Left ventricle myocardium superior (tissue), 1 donor: ENCODE results near the gene NR0B1. TPM values are rescaled to one million over a fixed set of nuclear protein-coding genes. Genes with fewer than 3 reads are reported as not detected.

Experiments used
- ATAC-seq: fragments of 200-7000 bp; cut with Tn5 transposase; one replicate; pipeline ENCODE4 v1.9.1; 2020; ENCODE audit warnings: mild to moderate bottlenecking, moderate library complexity
- DNase-seq: peaks from one replicate; pipeline ENCODE4 v3.0.0-alpha.2; 2020
- intact Hi-C: fragments of 100-400 bp; cut with micrococcal nuclease; formaldehyde crosslinking; loops from one replicate; pipeline ENCODE4 v1.11.0; 2022
- long read RNA-seq: library from polyadenylated mRNA; unstranded; transcript quantifications from one replicate; pipeline ENCODE4 v2.0.0, GENCODE V29; 2021
- total RNA-seq: library from RNA; stranded (reverse); fragmentation: NEBNext Ultra II Directional; extraction: Animal tissue kit (Norgen Biotek cat#: 25700); gene quantifications from one replicate; pipeline ENCODE4 v1.2.1, GENCODE V29; 2021
- donor health status: DM: no; HTN: yes; CAD: no; lungs with severe emphysema.

Gene NR0B1
- not detected for total RNA-seq
- long read RNA-seq: 0 reads

DNA sequence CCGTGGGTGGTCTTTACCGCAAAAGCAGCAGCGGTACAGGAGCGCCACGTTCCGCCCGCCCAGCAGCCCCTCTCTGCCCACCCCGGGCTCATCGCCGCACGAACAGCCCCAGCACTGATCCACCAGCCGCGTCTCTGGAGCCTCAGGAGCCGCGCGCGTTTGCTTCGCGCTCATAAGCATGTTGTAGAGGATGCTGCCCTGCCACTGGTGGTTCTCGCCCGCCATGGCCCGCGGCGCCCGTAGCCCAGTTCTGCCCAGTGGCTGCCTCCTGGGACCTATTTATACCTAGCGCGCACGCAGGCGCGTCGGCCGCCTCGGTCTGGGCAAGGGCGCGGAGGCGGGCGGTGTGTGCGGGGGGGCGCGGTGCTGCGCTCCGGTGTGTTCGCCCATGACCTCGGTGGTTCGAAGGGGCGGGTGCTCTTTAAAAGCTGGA is at the start of gene NR0B1:
Gene NR0B1 (minus strand): TSS at position 252 of the 433 bp plus-strand sequence. CDS start 27 bp downstream, at position 225.
- intact Hi-C loops: no loop called here
- DNase-seq: peak; percentile 33
- peak; percentile 87 for ATAC-seq

DNA sequence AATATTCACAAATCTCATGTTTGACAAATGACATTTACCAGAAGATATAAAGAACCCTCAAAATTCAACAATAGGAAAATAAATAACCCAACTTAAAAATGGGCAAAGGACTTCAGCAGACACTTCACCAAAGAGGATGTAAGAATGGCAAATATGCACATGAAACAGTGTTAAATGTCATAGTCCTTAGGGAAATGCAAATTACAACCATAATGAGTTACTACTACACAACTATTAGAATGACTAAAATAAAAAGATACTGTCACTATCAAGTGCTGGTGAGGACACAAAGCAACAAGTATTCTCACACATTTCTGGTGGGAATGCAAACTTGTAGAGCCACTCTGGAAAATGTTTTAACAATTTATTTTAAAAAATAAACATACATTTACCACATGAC is 40.8 kb upstream of the NR0B1 start:
- DNase-seq (no peak), ATAC-seq (no peak)
- intact Hi-C loops: no loop called here

DNA sequence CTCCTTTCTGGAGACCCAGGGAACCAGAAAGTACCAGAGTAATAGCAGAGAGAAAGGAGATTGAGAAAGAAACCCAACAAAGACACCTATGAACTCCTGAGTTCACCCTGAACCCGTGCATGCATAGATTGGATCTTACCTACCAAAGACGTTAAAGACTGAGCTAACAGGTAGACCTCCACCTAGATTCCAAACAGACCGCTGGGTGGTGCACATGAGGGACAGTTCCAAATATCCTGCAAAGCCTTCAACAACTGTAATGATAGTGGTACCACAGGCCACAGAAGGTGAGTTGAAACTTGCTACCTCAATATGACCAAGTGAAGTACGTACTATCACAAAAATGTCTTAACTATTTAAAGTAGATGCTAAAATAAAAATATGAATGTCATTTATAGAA is 34.0 kb upstream of the NR0B1 start:
- intact Hi-C loops: no loop called here
- no peak for ATAC-seq
- no peak for DNase-seq

DNA sequence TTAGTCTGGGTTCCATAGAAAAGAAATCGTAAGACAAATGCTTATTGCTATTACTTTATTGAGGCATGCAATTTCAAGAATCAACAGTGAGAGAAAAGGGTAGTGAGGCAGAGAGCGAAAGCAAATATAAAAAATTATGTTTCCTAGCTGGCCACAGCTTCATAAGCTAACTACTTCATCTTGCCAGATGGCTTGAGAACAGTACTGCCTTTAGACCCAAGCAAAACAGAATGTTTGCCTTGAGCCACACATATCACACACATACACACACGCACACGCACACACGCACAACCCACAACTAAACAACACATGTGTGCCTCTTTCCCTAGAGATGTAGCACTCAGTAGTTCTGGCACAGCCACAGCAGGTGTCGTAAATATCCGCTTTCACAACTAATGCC is 31.6 kb upstream of the NR0B1 start:
- ATAC-seq: no peak
- intact Hi-C loops: no loop called here
- no peak for DNase-seq

DNA sequence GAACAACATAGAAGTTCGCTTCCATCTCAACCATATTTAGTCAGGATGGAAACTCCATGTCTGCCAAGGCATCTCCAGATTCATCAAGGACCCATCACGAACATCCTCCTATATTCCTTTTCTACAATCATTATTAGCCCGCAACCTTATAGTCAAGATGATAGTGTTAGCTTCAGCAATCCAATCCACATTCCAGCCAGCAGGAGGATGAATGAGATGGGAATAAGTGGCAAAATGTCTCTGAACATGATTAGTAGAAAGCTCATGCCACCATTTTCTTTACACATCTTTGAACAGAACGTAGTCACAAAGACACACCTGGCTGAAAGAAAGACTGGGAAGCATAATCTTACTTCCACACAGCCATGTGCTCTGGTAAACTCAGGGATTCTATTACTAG is 18.6 kb upstream of the NR0B1 start:
- DNase-seq (no peak), ATAC-seq (no peak)
- intact Hi-C loops: no loop called here

- ATAC-seq (no peak), DNase-seq (no peak)
- intact Hi-C loops: no loop called here
These were observed 8.1 kb upstream of the NR0B1 start for GRCh38 chrX:30317308-30317707.

DNA sequence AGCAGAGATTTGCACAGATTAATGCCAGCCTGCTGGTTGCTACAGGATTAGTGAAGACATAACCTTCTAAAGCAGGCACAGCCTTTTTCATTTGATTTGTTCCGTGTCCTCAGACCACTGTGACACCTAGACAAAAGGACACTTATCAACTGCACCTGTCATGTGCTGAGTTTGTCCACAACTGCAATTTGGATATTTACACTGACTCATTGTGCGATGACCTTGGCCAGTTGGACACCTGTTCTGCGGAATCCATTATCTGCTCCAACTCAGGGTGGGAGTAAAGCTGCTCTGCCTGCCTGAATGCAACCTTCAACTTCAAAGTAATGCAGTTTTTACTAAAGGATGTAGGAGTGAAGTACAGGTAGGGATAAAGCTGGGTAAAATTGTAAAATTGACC is 4.1 kb upstream of the NR0B1 start:
- intact Hi-C loops: no loop called here
- DNase-seq (no peak), ATAC-seq (no peak)

GRCh38 chrX:30312858-30313257 is 3.7 kb upstream of the NR0B1 start:
- no peak for DNase-seq
- intact Hi-C loops: no loop called here
- ATAC-seq: no peak

- intact Hi-C loops: no loop called here
- DNase-seq: no peak
- no peak for ATAC-seq
These were observed 1.4 kb upstream of the NR0B1 start for GRCh38 chrX:30310429-30311206.

DNA sequence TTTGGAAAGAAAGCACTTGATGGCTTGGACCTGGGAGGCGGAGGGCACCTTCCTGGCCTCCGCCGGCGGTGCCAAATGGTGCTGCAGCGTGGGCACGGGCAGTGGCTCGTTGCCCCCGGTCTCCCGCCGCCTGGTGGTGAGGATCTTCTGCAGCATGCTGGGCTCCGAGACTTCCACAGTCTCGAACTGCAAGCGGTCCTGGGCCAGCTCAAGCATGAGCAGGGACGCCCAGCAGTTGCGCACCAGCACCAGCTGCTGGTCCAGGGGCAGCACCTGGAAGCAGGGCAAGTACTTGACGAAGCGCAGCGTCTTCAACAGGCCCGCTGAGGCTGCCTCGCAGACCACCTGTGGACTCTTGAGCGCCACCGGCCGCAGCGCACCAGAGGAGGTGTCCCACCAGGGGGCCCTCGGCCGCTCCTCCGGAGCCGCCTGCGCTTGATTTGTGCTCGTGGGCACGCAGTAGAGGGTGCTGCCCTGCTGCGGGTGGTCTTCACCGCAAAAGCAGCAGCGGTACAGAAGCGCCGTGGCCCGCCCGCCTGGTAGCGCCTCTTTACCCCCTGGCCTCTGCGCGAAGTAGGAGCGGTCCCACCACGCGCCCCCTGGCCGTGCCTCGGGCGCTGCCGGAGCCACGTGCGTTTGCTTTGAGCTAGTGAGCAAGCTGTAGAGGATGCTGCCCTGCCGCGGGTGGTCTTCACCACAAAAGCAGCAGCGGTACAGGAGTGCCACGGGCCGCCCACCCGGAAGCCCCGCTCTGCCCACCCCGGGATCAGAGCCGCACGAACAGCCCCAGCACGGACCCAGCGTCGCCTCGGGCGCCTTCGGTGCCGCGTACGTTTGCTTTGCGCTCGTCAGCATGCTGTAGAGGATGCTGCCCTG is 689 bp downstream of the NR0B1 start:
- ATAC-seq: peak; percentile 62
- DNase-seq: no peak
- intact Hi-C loops: no loop called here

GRCh38 chrX:30307466-30307865 is 1.7 kb downstream of the NR0B1 start:
- no peak for ATAC-seq
- intact Hi-C loops: no loop called here
- DNase-seq: no peak

DNA sequence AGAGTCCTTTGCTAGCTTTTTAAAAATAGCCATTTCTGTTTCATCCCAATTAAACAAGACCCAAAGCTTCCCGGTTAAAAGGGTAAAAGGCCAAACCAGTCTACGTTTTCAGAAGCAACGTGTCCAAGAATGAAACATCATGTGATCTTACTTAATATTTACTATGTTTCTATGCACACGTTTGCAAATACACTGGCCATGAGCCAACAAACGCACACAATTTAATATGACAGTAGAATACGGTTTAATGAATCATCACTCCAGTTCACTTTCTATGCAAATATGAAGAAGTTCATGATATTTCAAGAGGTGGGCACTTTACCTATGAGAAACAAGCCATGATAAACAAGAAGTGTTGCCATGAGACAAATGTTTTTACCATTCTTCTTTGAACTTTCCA is 4.3 kb downstream of the NR0B1 start:
- DNase-seq (no peak), ATAC-seq (no peak)
- intact Hi-C loops: no loop called here

- intact Hi-C loops: no loop called here
- DNase-seq (peak; percentile 44), ATAC-seq (peak; percentile 70)
These were observed 6.2 kb downstream of the NR0B1 start for GRCh38 chrX:30302956-30303355.

GRCh38 chrX:30301963-30302362 is 7.2 kb downstream of the NR0B1 start:
- DNase-seq: no peak
- intact Hi-C loops: no loop called here
- peak; percentile 60 for ATAC-seq

DNA sequence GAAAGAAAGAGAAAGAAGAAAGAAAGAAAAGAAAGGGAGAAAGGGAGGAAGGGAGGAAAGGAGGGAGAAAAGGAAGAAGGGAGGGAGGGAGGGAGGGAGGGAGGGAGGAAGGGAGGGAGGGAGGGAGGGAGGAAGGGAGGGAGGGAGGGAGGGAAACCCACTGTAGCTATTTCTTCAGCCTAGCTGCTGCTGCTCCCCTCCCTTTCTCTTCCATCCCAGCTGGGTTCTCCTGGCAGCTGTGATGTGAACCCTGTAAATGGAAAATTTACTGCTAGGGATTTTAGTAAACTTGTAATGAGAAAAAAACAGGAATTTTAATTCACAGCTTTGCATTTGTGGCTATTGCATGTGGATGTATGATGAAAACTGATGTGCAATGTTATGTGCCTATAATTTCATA is 8.0 kb downstream of the NR0B1 start:
- ATAC-seq (no peak), DNase-seq (no peak)
- intact Hi-C loops: no loop called here

GRCh38 chrX:30296408-30297254 is 12.6 kb downstream of the NR0B1 start:
- intact Hi-C loops: no loop called here
- DNase-seq: no peak
- no peak for ATAC-seq

GRCh38 chrX:30283456-30284200 is 25.6 kb downstream of the NR0B1 start:
- DNase-seq (no peak), ATAC-seq (no peak)
- intact Hi-C loops: no loop called here

- ATAC-seq (no peak), DNase-seq (no peak)
- intact Hi-C loops: no loop called here
These were observed 26.7 kb downstream of the NR0B1 start for GRCh38 chrX:30282527-30282926.

- ATAC-seq (no peak), DNase-seq (no peak)
- intact Hi-C loops: no loop called here
These were observed 28.8 kb downstream of the NR0B1 start for GRCh38 chrX:30280428-30280827.
